Cardiac muscle cell (in vitro differentiated cells and primary cell): ENCODE results near the gene RGS9. TPM values are rescaled to one million over a fixed set of nuclear protein-coding genes. Genes with fewer than 3 reads are reported as not detected.
A peak's percentile ranks its signal among the peaks of the same experiment; 100 is the strongest.

Source experiments
- DNase-seq, 2 donors: peaks; one replicate each; pipeline versions ENCODE4 v3.0.0 to v3.0.0-alpha.2; 2010 to 2017; ENCODE audit warnings: low read depth in 1 of 2, low spot score in 1 of 2
- H3K27ac ChIP-seq: fragments of 200-600 bp; sonication (generic); 2 replicates; pipeline ENCODE4 v1.5.1; 2016
- H3K27me3 ChIP-seq: fragments of 200-600 bp; sonication (generic); 2 replicates; pipeline ENCODE4 v1.6.0; 2016; ENCODE audit warnings: control low read depth
- H3K36me3 ChIP-seq: fragments of 200-600 bp; sonication (generic); 2 replicates; pipeline ENCODE4 v1.5.1; 2016; ENCODE audit warnings: control low read depth
- H3K4me1 ChIP-seq: fragments of 200-600 bp; sonication (generic); 2 replicates; pipeline ENCODE4 v1.8.1; 2017; ENCODE audit warnings: low read depth, mild to moderate bottlenecking, mixed run types
- H3K4me3 ChIP-seq: fragments of 200-600 bp; sonication (generic); 2 replicates; pipeline ENCODE4 v1.5.1; 2016; ENCODE audit warnings: mild to moderate bottlenecking
- H3K9me3 ChIP-seq: fragments of 200-600 bp; sonication (generic); 2 replicates; pipeline ENCODE4 v1.5.1; 2017; ENCODE audit warnings: low read depth, mild to moderate bottlenecking, control low read depth
- polyA plus RNA-seq: library from polyadenylated mRNA; unstranded; fragments of >200 nt; fragmentation: Nextera tagmentation; extraction: Ambion mirVana; gene quantifications from 2 replicates; pipeline ENCODE4 v1.2.1, GENCODE V29; 2016
- total RNA-seq: library from RNA; depleted of rRNA; stranded (reverse); fragments of >200 nt; gene quantifications from 2 replicates; pipeline ENCODE4 v1.2.3, GENCODE V29; 2016
- TF ChIP-seq, protein P1 (sequence below): IDR thresholded peaks from 2 replicates; pipeline ENCODE4 v1.5.1; 2012; ENCODE audit warnings: low read depth, mild to moderate bottlenecking, low read length

Gene RGS9
- total and polyA plus RNA-seq, 2 experiments from 2014 or later = 4.7 to 5.5 TPM

DNA sequence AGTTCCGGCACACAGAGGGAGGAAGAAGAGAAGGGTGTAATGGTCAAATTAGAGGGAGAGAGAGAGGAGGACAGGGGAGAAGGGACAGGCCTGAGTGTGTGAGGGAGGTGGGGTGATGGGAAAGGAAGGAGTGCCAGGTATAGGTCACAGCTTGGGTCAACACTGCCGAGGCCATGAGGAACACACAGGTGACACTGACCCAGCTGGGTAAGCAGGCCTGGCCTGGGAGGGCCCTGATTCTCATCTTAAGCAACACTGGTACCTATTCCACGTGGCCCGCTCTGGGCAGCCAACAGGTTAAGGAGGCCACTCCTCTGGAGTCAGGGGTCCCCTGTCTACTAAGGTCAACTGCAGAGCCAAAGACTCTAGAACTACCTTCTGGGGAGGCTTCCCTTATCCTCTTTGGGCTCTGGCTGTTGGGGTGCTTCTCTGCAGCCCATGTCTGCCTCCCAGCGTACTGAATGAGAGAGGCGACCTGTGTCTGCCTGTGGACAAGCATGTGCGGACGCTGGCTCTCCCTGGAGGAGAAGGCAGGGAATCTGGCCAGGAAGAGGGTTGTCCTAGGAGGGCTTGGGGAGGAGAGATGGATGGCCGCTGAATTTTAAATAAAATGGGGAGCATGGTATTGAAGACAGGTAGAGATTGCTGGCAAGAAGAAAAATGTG lies 57.6 kb downstream of the RGS9 start:
- no peak overlapping the region for H3K4me3 ChIP-seq
- no peaks in the 10 kb centered on the region for H3K27me3 ChIP-seq
- no peaks in the 10 kb centered on the region for H3K4me1 ChIP-seq
- H3K36me3 ChIP-seq = no peaks in the 10 kb centered on the region
- no peaks in the 10 kb centered on the region for H3K9me3 ChIP-seq
- TF ChIP-seq, protein P1, sequence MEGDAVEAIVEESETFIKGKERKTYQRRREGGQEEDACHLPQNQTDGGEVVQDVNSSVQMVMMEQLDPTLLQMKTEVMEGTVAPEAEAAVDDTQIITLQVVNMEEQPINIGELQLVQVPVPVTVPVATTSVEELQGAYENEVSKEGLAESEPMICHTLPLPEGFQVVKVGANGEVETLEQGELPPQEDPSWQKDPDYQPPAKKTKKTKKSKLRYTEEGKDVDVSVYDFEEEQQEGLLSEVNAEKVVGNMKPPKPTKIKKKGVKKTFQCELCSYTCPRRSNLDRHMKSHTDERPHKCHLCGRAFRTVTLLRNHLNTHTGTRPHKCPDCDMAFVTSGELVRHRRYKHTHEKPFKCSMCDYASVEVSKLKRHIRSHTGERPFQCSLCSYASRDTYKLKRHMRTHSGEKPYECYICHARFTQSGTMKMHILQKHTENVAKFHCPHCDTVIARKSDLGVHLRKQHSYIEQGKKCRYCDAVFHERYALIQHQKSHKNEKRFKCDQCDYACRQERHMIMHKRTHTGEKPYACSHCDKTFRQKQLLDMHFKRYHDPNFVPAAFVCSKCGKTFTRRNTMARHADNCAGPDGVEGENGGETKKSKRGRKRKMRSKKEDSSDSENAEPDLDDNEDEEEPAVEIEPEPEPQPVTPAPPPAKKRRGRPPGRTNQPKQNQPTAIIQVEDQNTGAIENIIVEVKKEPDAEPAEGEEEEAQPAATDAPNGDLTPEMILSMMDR = no peak
- H3K27ac ChIP-seq = no peak overlapping the region
- DNase-seq = peak in 1 of 2 donors; percentile 12

DNA sequence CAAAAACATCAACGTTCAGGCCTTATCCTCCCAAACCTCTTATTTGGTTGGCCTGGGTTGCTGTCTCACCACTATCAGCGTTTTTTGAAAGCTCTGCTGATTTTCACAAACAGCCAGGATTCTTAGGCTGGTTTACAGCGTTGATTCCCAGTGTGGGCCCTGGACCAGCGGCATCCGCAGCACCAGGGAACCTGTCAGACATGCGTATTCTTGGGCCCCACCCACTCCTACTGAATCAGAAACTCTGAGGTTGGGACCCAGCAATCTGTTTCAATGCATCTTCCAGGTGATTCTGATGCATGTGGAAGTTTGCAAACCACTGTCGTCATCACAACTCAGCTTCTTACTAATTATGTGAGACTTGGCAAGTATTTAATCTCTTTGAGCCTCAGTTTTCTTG lies 58.5 kb downstream of the RGS9 start:
- TF ChIP-seq, protein P1 = no peak
- H3K27ac ChIP-seq = no peak overlapping the region
- no peaks in the 10 kb centered on the region for H3K9me3 ChIP-seq
- H3K4me3 ChIP-seq = no peak overlapping the region
- no peak for DNase-seq
- H3K36me3 ChIP-seq = no peaks in the 10 kb centered on the region
- H3K27me3 ChIP-seq = no peaks in the 10 kb centered on the region
- H3K4me1 ChIP-seq = no peaks in the 10 kb centered on the region

DNA sequence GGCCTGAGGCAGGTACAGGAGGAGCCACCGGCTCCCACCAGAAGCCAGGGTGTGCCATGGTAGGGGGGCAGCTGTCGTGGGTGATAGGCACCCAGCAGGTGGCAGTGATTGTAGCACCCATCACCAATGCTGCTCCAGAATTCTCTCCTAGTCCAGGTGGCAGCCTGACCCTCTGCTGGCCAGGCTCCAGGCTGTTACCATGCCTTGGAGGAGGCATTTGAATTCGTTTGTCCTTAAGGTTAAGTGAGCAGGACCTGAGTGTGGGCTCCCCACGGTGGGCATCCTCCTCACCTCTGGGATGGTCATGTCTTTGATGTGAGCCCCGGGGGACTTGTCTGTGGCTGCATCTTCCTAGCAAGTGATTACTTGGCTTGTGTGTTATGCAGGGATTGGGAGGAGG lies 59.4 kb downstream of the RGS9 start:
- no peaks in the 10 kb centered on the region for H3K36me3 ChIP-seq
- H3K9me3 ChIP-seq = no peaks in the 10 kb centered on the region
- TF ChIP-seq, protein P1 = no peak
- H3K4me3 ChIP-seq = no peak overlapping the region
- H3K27ac ChIP-seq = no peak overlapping the region
- DNase-seq = no peak
- no peaks in the 10 kb centered on the region for H3K27me3 ChIP-seq
- H3K4me1 ChIP-seq = no peaks in the 10 kb centered on the region

DNA sequence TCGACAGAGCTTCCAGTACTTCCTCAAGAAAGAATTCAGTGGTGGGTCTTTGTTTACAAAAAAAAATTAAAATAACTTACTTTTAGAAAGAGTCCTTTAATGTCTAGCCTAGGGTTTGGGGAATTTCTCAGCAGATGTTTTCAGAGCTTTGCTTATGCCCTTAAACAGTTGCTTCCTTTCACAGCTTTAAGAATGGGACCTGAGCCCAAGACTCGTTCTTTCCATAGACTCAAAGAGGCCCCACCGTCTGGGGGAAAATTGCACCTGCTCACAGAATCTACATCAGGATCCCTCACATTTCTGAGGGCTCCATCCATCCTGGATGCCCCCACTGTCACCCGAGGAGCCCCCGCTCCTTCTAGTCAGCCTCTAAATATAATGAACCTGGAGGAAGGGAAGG lies 60.0 kb downstream of the RGS9 start:
- no peaks in the 10 kb centered on the region for H3K9me3 ChIP-seq
- H3K27ac ChIP-seq = no peak overlapping the region
- no peaks in the 10 kb centered on the region for H3K36me3 ChIP-seq
- no peaks in the 10 kb centered on the region for H3K4me1 ChIP-seq
- no peak for DNase-seq
- H3K4me3 ChIP-seq = no peak overlapping the region
- H3K27me3 ChIP-seq = no peaks in the 10 kb centered on the region
- TF ChIP-seq, protein P1 = no peak

DNA sequence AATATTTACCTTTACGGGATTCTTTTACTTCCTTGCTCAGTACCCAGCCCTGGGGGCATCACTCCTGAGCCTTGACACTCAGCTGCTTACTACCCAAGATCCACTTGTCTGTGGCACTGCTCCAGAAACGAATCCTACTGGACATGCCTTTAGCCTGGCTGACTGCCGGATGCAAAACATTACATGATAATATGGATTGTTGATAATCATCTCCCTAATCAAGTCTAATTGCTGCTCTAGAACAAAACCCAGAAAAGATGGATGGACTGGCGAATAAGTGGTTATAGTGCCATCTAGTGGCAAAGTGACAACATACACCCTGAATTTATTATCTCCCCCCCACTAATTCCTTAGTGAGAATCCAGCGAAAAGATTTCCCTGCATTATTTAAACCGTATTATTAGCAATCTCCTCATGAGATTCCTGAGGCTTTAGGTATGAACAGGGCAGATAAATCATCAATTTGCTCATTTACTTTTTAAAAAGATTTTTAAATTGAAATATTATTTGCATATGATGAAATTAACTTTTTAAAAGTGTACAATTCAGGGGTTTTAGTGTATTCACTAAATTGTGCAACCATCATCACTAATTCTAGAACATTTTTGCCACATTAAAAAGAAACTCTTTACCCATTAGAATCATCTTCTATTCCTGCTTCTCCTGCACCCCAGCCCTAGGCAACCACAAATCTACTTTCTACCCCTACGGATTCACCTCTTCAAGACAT lies 61.6 kb downstream of the RGS9 start:
- Histone ChIP-seq H3K36me3 (no peaks in the 10 kb centered on the region), H3K9me3 (no peaks in the 10 kb centered on the region), H3K4me3 (no peak overlapping the region), H3K4me1 (no peaks in the 10 kb centered on the region), H3K27ac (no peak overlapping the region), H3K27me3 (no peaks in the 10 kb centered on the region)
- TF ChIP-seq, protein P1 = peak; percentile 66
- DNase-seq = peak; percentile 68 to 75
